Dedifferentiated amniotic fluid mesenchymal stem cell (primary cell): Measurements from ENCODE around the gene TBKBP1.
A peak's percentile ranks its signal among the peaks of the same experiment; 100 is the strongest.
"Not testable (repeated sequence)": the region's sequence is repeated elsewhere in the genome, so short reads cannot be mapped to it uniquely, and the experiment has no call there.

ENCODE experiments used
- DNase-seq: peaks from one replicate; pipeline ENCODE4 v3.0.0-alpha.2; 2016; ENCODE audit errors: extremely low spot score

TBKBP1 gene

DNA sequence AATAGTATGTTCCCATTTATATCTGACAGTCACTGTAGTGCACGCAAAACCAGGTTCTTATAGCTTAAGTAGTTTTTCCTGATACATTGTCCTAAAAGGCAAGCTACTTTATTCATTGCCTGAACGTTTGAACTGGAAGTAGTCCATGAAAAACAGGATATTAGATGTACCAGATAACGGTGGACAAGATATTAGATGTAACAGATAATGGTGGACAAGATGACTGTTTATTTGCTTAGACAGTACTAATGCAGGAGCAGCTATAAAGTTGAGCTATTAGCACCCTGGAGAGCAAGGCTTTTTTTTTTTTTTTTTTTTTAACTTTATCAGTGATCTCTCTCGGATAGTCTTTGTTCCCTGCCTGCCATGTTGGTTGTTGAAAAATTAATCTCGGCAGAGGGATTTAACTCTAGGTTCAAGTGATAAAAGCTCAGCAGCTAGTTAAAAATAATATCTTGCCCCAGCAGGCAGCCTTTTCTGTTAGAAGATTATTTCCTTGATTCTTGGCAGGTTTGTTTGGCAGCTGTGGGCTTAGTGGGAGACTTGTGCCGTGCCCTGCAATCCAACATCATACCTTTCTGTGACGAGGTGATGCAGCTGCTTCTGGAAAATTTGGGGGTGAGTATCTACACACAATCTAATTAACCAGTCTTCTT lies 17.3 kb upstream of the TBKBP1 start:
- DNase-seq, result no peak

- DNase-seq, result no peak
Measured at GRCh38 chr17:47678196-47678595, 15.8 kb upstream of the TBKBP1 start.

- no peak for DNase-seq
Measured at GRCh38 chr17:47682138-47682537, 11.8 kb upstream of the TBKBP1 start.

DNA sequence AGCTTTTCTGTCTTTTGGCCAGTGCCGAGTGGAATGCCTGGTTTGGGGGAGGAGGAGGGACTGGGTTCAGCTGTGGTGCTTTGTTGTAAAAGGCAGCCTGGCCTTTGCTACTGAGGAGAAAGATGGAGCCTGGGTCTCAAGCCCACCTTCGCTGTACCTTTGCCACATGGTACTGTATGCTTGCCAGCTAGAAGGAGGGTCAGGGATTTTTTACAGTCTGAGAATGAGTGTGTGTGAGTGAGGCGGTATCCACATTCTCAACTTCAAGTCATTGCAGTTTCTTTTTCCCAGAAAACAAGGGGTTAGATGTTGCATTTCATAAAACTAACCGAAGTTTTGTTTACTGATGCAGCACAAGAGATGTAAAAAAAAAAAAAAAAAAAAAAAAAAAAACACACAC lies 11.2 kb upstream of the TBKBP1 start:
- DNase-seq, result not testable (repeated sequence)

DNA sequence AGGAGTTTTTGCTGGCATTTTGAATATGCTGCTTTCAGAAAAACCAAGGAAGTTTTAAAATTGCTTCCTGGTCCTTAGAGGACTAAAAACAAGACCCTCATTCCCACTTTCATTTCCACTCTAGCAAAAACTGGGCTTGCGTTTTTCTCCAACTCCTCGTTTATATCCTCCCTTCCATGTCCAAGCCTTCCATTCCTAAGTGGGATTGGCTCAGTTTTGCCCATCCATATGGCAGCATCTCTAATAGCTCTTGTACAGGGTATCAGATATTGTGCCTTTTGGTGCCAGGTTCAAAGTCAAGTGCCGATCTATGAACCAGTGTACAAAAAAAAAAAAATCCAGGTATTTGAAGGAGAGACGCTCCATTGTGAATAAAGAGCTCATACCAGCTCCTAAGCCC lies 9.9 kb upstream of the TBKBP1 start:
- DNase-seq, result no peak

- DNase-seq, result no peak
Measured at GRCh38 chr17:47684535-47685193, 9.3 kb upstream of the TBKBP1 start.

DNA sequence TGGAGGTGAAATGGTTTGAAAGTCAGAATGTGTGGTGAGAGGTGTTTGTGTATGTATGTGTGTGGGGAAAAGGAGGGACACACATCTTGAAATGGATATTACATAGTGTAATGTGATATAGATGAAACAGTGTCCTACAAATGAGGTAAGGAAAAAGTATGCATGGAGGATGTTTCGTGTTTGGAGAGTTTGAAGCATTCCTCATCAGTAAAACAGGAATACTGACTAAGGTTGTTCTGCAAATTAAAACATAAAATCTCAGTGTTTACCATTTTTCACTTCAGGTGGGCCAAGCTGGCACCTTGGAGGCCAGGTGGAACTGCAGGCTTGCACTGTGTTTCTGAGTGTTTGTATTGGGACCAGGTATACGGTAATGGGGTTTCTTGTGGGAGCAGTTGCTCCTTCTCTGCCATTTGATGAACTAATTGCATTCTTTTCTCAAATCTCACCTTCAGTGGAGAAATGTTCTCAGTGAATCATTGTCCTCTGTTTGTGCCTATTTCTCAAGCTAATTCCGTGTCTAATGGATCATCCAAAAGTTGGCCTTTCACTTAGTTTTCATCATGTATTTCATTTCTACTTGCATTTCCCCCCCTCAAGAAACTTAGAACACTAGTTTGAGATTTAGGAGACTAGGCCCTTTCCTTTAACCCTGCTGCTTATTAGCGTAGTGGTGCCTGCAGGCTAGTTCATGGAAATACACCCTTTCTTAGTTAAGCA lies 8.2 kb upstream of the TBKBP1 start:
- no peak for DNase-seq

DNA sequence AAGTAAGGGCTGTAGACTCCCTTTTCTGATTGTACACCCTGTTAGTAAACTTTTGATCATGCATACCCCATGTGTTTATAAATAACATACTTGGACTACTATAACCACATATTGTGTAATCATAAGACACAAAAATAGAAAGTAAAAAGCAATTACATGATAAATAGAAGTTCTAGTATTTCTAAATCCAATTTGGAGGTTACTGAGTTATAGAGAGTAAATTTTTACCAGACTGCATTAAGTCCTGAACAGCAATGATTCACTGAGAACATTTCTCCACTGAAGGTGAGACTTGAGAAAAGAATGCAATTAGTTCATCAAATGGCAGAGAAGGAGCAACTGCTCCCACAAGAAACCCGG lies 7.7 kb upstream of the TBKBP1 start:
- DNase-seq, result no peak

DNA sequence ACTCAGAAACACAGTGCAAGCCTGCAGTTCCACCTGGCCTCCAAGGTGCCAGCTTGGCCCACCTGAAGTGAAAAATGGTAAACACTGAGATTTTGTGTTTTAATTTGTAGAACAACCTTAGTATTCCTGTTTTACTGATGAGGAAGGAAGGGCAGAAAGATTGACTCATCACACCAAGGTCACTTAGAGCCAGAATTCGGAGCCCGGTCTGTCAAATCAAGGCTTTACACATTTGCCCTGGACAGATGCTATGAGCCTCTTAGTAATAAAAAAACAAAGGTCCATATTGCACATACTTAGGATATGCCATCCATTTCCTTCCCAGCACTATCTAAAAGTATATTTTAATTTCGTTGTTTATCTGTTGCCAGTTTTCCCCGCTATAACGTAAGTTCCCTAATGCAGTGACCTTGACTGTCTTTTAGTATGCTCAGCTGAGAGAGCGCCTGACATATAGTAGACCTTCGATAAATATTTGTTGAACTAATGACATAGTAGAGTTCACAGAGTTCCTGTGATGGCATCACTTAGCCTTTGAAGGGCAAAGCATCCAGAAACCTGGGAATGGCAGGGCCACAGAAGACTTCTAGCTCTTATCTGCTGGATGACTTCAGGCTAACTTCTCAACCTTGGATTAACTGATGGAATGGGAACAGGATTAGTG lies 7.2 kb upstream of the TBKBP1 start:
- no peak for DNase-seq

DNA sequence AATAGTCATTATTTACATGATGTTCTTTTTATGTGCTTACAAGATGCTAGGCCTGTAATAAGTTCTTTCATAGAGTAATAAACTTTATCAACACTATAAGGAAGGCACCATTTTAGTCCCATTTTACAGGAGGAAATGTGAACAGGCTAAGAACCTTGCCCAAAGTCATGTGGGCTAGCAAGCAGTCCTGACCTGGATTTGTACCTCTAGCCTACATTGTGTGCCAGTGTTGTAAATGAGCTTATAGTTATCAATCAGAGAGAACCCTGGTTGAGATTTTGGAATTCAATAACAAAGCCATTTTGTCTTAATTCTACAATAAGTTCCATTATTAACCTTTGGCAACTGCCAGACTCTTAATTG lies 6.7 kb upstream of the TBKBP1 start:
- no peak for DNase-seq

DNA sequence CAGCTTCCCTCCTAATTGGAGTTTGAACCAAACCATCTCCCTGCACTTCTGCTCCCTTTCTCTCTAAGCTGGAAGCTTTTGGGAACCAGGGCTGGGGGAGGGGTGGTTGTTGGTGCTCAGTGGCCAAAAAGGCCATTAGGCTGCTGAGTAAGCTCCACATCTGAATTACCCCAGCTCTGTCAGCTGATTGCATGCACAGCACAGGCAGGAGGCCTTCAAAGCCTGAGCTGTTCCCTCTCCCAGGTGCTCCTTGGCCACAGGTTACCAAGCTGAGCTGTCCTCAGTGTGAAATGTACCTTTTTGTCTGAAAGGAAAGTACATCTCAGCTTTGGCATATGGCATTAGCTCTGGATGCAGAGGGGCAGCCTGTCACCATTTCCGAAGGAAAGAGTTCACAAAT lies 6.2 kb upstream of the TBKBP1 start:
- no peak for DNase-seq

- DNase-seq, result no peak
Measured at GRCh38 chr17:47690121-47690520, 3.8 kb upstream of the TBKBP1 start.

- no peak for DNase-seq
Measured at GRCh38 chr17:47692137-47692894, 1.6 kb upstream of the TBKBP1 start.

DNA sequence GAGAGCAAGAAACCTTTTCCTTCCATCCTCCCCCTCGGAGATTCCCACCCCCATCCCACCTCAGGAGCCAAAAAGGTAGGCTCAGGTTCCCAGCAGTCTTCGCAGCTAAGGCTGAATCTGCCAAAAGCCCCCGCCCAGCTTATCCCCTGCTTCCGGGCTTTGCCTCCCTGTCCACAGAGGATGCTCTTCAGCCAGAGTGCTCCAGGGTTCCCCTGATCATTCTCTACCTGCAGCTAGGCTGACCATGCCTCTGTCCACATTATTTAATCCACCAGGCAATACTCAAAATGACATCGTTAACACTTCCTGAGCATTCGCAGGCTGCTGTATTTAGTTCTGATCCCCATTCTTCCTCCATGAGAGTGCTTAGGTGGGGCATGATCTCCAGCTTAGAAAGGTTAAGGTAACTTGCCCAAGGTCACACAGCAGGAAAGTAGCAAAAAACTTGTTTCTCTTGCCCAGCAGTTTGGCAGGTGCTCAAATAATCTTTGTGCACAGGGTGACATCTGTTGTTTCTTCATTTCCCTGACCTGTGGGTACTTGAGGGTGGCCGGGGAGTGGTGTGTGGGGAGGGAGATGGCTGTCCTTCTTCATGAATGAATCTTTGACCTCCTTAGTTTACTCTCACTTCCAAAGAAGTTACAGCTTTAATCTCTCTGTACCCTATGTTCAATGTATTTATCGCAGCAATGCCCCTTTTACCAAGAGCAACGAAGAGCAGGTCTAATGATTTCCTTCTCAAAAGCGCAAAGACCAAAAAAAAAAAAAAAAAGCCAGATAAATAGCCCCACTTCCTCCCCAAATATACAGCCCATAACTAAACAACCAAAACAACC lies 848 bp upstream of the TBKBP1 start:
- DNase-seq, result no peak

GRCh38 chr17:47694581-47695428 lies 844 bp downstream of the TBKBP1 start:
- DNase-seq, result peak; percentile 32

GRCh38 chr17:47695429-47696376 lies 1.7 kb downstream of the TBKBP1 start:
- no peak for DNase-seq

DNA sequence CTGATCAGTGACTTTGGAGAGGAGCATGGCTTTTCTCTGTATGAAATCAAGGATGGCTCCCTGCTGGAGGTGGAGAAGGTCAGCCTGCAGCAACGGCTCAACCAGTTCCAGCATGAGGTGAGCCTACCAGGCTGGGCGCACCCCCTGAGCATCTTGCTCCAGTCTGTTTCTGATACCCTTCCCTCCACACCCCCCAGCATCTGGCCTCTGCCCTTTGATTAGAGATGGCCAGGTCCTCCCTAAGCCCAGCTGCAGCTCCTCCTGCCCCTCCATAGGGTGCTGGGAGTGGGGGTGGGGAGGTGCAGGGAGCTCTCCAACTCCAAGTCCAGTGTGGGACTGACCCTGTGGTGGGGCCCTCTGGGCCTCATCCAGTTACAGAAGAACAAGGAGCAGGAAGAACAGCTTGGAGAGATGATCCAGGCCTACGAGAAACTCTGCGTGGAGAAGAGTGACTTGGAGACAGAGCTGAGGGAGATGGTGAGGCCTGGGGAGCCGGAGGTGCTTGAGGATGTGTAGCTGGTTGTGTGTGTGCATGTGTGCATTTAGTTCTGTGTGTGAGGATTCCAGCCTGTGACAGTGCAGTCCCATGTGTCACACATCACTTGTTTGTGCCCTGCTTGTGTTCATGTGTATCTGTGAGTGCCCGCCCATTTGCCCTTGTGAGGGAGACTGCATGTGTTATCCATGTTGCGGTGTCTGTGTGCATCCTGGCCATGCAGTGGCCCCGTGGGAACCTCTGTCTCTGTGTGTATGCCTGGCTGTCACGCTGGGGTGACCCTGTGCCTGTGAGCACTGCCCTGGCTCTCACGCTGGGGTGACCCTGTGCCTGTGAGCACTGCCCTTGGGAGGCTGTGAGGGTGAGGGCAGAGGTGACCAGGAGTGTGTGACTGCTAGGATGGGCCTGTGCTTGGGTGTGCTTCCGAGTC lies 3.0 kb downstream of the TBKBP1 start:
- no peak for DNase-seq
